DOHH2 (cell line): ENCODE data around the gene RASL12.

Experiments used
- H3F3A ChIP-seq: fragments of 200-600 bp; sonication (generic), shearing (Covaris generic); 2 replicates; pipeline ENCODE4 v1.6.0; 2016; ENCODE audit warnings: antibody characterized with exemption, mild to moderate bottlenecking; ENCODE audit not compliant: control insufficient read depth, insufficient read depth
- H3K27ac ChIP-seq: fragments of 200-600 bp; sonication (generic); 2 replicates; pipeline ENCODE4 v1.5.1; 2014; ENCODE audit warnings: low read depth, mild to moderate bottlenecking, low read length, moderate library complexity
- H3K27me3 ChIP-seq: fragments of 200-600 bp; sonication (generic); 2 replicates; pipeline ENCODE4 v1.6.1; 2014; ENCODE audit warnings: mild to moderate bottlenecking, low read length, mixed read lengths; ENCODE audit not compliant: control insufficient read depth
- H3K36me3 ChIP-seq: fragments of 200-600 bp; sonication (generic); 2 replicates; pipeline ENCODE4 v1.6.1; 2014; ENCODE audit warnings: mild to moderate bottlenecking, low read length, moderate library complexity, mixed read lengths; ENCODE audit not compliant: control insufficient read depth
- H3K4me1 ChIP-seq: fragments of 200-600 bp; sonication (generic); 2 replicates; pipeline ENCODE4 v1.6.1; 2014; ENCODE audit warnings: mild to moderate bottlenecking, low read length, mixed read lengths; ENCODE audit not compliant: control insufficient read depth
- H3K4me2 ChIP-seq: fragments of 200-600 bp; sonication (generic); 2 replicates; pipeline ENCODE4 v1.6.0; 2014; ENCODE audit warnings: mild to moderate bottlenecking, low read length, moderate library complexity
- H3K4me3 ChIP-seq: fragments of 200-600 bp; sonication (generic); 2 replicates; pipeline ENCODE4 v1.5.1; 2014; ENCODE audit warnings: mild to moderate bottlenecking, low read length, mixed read lengths
- H3K79me2 ChIP-seq: fragments of 200-600 bp; sonication (generic); 2 replicates; pipeline ENCODE4 v1.6.1; 2014; ENCODE audit warnings: mild to moderate bottlenecking, low read length, mixed read lengths; ENCODE audit not compliant: control insufficient read depth
- H3K9me2 ChIP-seq: fragments of 200-600 bp; sonication (generic); replicated peaks from 2 replicates; pipeline ENCODE4 v1.6.1; 2014; ENCODE audit warnings: mild to moderate bottlenecking, low read length, mixed read lengths; ENCODE audit not compliant: control insufficient read depth
- H3K9me3 ChIP-seq: fragments of 200-600 bp; sonication (generic); 2 replicates; pipeline ENCODE4 v1.6.1; 2014; ENCODE audit warnings: antibody characterized with exemption, low read length, mixed read lengths; ENCODE audit not compliant: control insufficient read depth, insufficient read depth
- H4K20me1 ChIP-seq: fragments of 200-600 bp; sonication (generic); 2 replicates; pipeline ENCODE4 v1.6.0; 2014; ENCODE audit warnings: low read depth, mild to moderate bottlenecking, antibody characterized with exemption, low read length, moderate library complexity; ENCODE audit not compliant: control insufficient read depth, insufficient read depth
- CTCF ChIP-seq: fragments of 200-600 bp; sonication (generic); IDR thresholded peaks from one replicate; pipeline ENCODE4 v1.5.1; 2014; ENCODE audit warnings: antibody characterized with exemption, mild to moderate bottlenecking, low read depth, low read length; ENCODE audit not compliant: poor library complexity, severe bottlenecking
- EZH2phosphoT487 ChIP-seq: fragments of 200-600 bp; sonication (generic); IDR thresholded peaks from 2 replicates; pipeline ENCODE4 v1.6.1; 2017; ENCODE audit warnings: borderline replicate concordance, mild to moderate bottlenecking, antibody characterized with exemption, low read length, moderate library complexity, mixed read lengths

The RASL12 gene

GRCh38 chr15:65067317-65067644 is 510 bp downstream of the RASL12 start:
- Histone ChIP-seq H3K9me3 (no peaks in the 10 kb centered on the region), H4K20me1 (no peaks in the 10 kb centered on the region), H3K27ac (no peak overlapping the region), H3K4me3 (no peak overlapping the region), H3K4me2 (no peak overlapping the region), H3K4me1 (peaks cover 9% of the 10 kb centered on the region), H3K79me2 (no peaks in the 10 kb centered on the region), H3K27me3 (peaks cover 16% of the 10 kb centered on the region), H3F3A (no peaks in the 10 kb centered on the region), H3K9me2 (no peaks in the 10 kb centered on the region), H3K36me3 (no peaks in the 10 kb centered on the region)
- TF ChIP-seq EZH2phosphoT487 (no peak), CTCF (no peak)

GRCh38 chr15:65066635-65067316 is 1.0 kb downstream of the RASL12 start:
- peaks cover 16% of the 10 kb centered on the region for H3K27me3 ChIP-seq
- no peaks in the 10 kb centered on the region for H3K79me2 ChIP-seq
- H3K4me1 ChIP-seq, result peaks cover 4% of the 10 kb centered on the region
- no peaks in the 10 kb centered on the region for H3K9me2 ChIP-seq
- H3K36me3 ChIP-seq, result no peaks in the 10 kb centered on the region
- H3F3A ChIP-seq, result no peaks in the 10 kb centered on the region
- H3K9me3 ChIP-seq, result no peaks in the 10 kb centered on the region
- no peak overlapping the region for H3K4me3 ChIP-seq
- no peak overlapping the region for H3K4me2 ChIP-seq
- TF ChIP-seq CTCF (no peak), EZH2phosphoT487 (no peak)
- H4K20me1 ChIP-seq, result no peaks in the 10 kb centered on the region
- no peak overlapping the region for H3K27ac ChIP-seq

- no peaks in the 10 kb centered on the region for H3K36me3 ChIP-seq
- H3K4me1 ChIP-seq, result no peaks in the 10 kb centered on the region
- H3K27ac ChIP-seq, result no peak overlapping the region
- H3K4me2 ChIP-seq, result no peak overlapping the region
- peaks cover 16% of the 10 kb centered on the region for H3K27me3 ChIP-seq
- no peaks in the 10 kb centered on the region for H3K9me3 ChIP-seq
- no peaks in the 10 kb centered on the region for H4K20me1 ChIP-seq
- no peaks in the 10 kb centered on the region for H3K79me2 ChIP-seq
- H3K4me3 ChIP-seq, result no peak overlapping the region
- no peak for TF ChIP-seq EZH2phosphoT487
- no peak for TF ChIP-seq CTCF
- H3F3A ChIP-seq, result no peaks in the 10 kb centered on the region
- no peaks in the 10 kb centered on the region for H3K9me2 ChIP-seq
Measured at GRCh38 chr15:65066001-65066634, 1.7 kb downstream of the RASL12 start.
